ENCODE measurements around the gene LRFN4.

The LRFN4 gene

GRCh38 chr11:66845143-66845875 lies 11.6 kb upstream of the LRFN4 start:
- no peak for TF ChIP-seq CTCF (IDR thresholded peaks at IDR 0.05; ENCODE audit: control insufficient read depth, extremely low read depth, insufficient read depth)
- no peak for DNase-seq (ENCODE audit: low read depth)
- no peak overlapping the region for H3K4me3 ChIP-seq (ENCODE audit: low read depth, low read length)

GRCh38 chr11:66845876-66846212 lies 11.0 kb upstream of the LRFN4 start:
- DNase-seq (ENCODE audit: low read depth) = no peak
- TF ChIP-seq CTCF (IDR thresholded peaks at IDR 0.05; ENCODE audit: control insufficient read depth, extremely low read depth, insufficient read depth) = 0 out of 2 replicates have a peak, but pooled peaks have one; percentile 13
- no peak overlapping the region for H3K4me3 ChIP-seq (ENCODE audit: low read depth, low read length)

GRCh38 chr11:66846671-66847091 lies 10.2 kb upstream of the LRFN4 start:
- no peak for TF ChIP-seq CTCF (IDR thresholded peaks at IDR 0.05; ENCODE audit: control insufficient read depth, extremely low read depth, insufficient read depth)
- DNase-seq (ENCODE audit: low read depth) = no peak
- no peak overlapping the region for H3K4me3 ChIP-seq (ENCODE audit: low read depth, low read length)

- DNase-seq (ENCODE audit: low read depth) = no peak
- TF ChIP-seq CTCF (IDR thresholded peaks at IDR 0.05; ENCODE audit: control insufficient read depth, extremely low read depth, insufficient read depth) = no peak
- no peak overlapping the region for H3K4me3 ChIP-seq (ENCODE audit: low read depth, low read length)
Measured at GRCh38 chr11:66847461-66848232, 9.2 kb upstream of the LRFN4 start.

- no peak overlapping the region for H3K4me3 ChIP-seq (ENCODE audit: low read depth, low read length)
- DNase-seq (ENCODE audit: low read depth) = no peak
- TF ChIP-seq CTCF (IDR thresholded peaks at IDR 0.05; ENCODE audit: control insufficient read depth, extremely low read depth, insufficient read depth) = no peak
Measured at GRCh38 chr11:66848671-66849500, 8.0 kb upstream of the LRFN4 start.

GRCh38 chr11:66849501-66850234 lies 7.2 kb upstream of the LRFN4 start:
- no peak overlapping the region for H3K4me3 ChIP-seq (ENCODE audit: low read depth, low read length)
- no peak for DNase-seq (ENCODE audit: low read depth)
- no peak for TF ChIP-seq CTCF (IDR thresholded peaks at IDR 0.05; ENCODE audit: control insufficient read depth, extremely low read depth, insufficient read depth)

Data from LNCaP clone FGC (cell line).